HepG2 (cell line): ENCODE results near the gene CAMTA2. TPM values are rescaled to one million over a fixed set of nuclear protein-coding genes. Genes with fewer than 3 reads are reported as not detected.

Experiments
- IRX3 ChIP-seq: sonication (generic); formaldehyde crosslinking; IDR thresholded peaks from 2 replicates; pipeline ENCODE4 v1.8.1; 2023; ENCODE audit warnings: mild to moderate bottlenecking, low read depth, missing genetic modification reagents, borderline replicate concordance
- MTA3 ChIP-seq: sonication (generic); formaldehyde crosslinking; IDR thresholded peaks from 2 replicates; pipeline ENCODE4 v1.4.0; 2020; ENCODE audit warnings: missing genetic modification reagents
- POLR2G ChIP-seq: fragments of 200-400 bp; formaldehyde crosslinking; IDR thresholded peaks from 2 replicates; pipeline ENCODE4 v1.6.1; 2018; ENCODE audit warnings: mild to moderate bottlenecking, low read depth, low read length, moderate library complexity
- TP53 ChIP-seq: sonication (generic); formaldehyde crosslinking; conservative IDR thresholded peaks from 2 replicates; pipeline ENCODE4 v1.4.0; 2020; ENCODE audit warnings: missing genetic modification reagents
- ZMYM3 ChIP-seq: sonication (generic); formaldehyde crosslinking; IDR thresholded peaks from 2 replicates; pipeline ENCODE4 v1.5.1; 2020; ENCODE audit warnings: mild to moderate bottlenecking, missing genetic modification reagents
- ZNF160 ChIP-seq: sonication (generic); formaldehyde crosslinking; IDR thresholded peaks from 2 replicates; pipeline ENCODE4 v1.8.0; 2022; ENCODE audit warnings: mild to moderate bottlenecking, inconsistent platforms, missing genetic modification reagents
- ZNF432 ChIP-seq: sonication (generic); formaldehyde crosslinking; IDR thresholded peaks from 2 replicates; pipeline ENCODE4 v1.5.0; 2020; ENCODE audit warnings: missing genetic modification reagents, mild to moderate bottlenecking, borderline replicate concordance
- ZNF484 ChIP-seq: sonication (generic); formaldehyde crosslinking; IDR thresholded peaks from 2 replicates; pipeline ENCODE4 v1.5.1; 2020; ENCODE audit warnings: mild to moderate bottlenecking, low read depth, missing genetic modification reagents, borderline replicate concordance
- ZNF891 ChIP-seq: sonication (generic); formaldehyde crosslinking; IDR thresholded peaks from 2 replicates; pipeline ENCODE4 v1.5.0; 2020; ENCODE audit warnings: mild to moderate bottlenecking, missing genetic modification reagents
- polyA plus RNA-seq, 8 experiments: library from polyadenylated mRNA; depleted of rRNA in 3 of 8; stranded (reverse) in 7 of 8; unstranded in 1 of 8; fragments of >200 nt; fragmentation: Illumina TruSeq in 4 of 8; extraction: Trizol in 4 of 8; gene quantifications; 2 replicates each; pipeline versions ENCODE4 v1.2.1 to v1.2.3, GENCODE V29; 2011 to 2016; ENCODE audit warnings: low read depth in 4 of 8, missing spikeins in 1 of 8, mixed read lengths in 1 of 8; ENCODE audit not compliant: insufficient read depth in 1 of 8
- total RNA-seq, 5 experiments: library from RNA; depleted of rRNA; stranded (reverse); fragments of >200 nt; fragmentation: Illumina TruSeq; extraction: Trizol; gene quantifications; 2 replicates each; pipeline ENCODE4 v1.2.3, GENCODE V29; 2016; ENCODE audit warnings: low read depth in 1 of 5
- TF ChIP-seq, protein P1 (sequence below): sonication (generic); formaldehyde crosslinking; IDR thresholded peaks from 2 replicates; pipeline ENCODE4 v1.4.0; 2020; ENCODE audit warnings: low read depth, missing genetic modification reagents
- TF ChIP-seq, protein P2 (sequence below): sonication (generic); formaldehyde crosslinking; IDR thresholded peaks from 2 replicates; pipeline ENCODE4 v1.8.1; 2023; ENCODE audit warnings: missing genetic modification reagents, mild to moderate bottlenecking, borderline replicate concordance
- TF ChIP-seq, protein P3 (sequence below): sonication (generic); formaldehyde crosslinking; IDR thresholded peaks from 2 replicates; pipeline ENCODE4 v1.4.0; 2020; ENCODE audit warnings: missing genetic modification reagents
- TF ChIP-seq, protein P4 (sequence below): sonication (generic); formaldehyde crosslinking; IDR thresholded peaks from 2 replicates; pipeline ENCODE4 v1.5.1; 2020; ENCODE audit warnings: mild to moderate bottlenecking, missing genetic modification reagents
- TF ChIP-seq, protein P5 (sequence below): IDR thresholded peaks from 2 replicates; pipeline ENCODE4 v1.6.1; 2016; ENCODE audit warnings: low read depth, missing genetic modification reagents, missing compliant biosample characterization

The CAMTA2 gene
- total and polyA plus RNA-seq, 2 of the 13 experiments (the other 11 are each of a cell fraction or from before 2014, with no cell fraction given): 4.1 to 7.1 TPM

DNA sequence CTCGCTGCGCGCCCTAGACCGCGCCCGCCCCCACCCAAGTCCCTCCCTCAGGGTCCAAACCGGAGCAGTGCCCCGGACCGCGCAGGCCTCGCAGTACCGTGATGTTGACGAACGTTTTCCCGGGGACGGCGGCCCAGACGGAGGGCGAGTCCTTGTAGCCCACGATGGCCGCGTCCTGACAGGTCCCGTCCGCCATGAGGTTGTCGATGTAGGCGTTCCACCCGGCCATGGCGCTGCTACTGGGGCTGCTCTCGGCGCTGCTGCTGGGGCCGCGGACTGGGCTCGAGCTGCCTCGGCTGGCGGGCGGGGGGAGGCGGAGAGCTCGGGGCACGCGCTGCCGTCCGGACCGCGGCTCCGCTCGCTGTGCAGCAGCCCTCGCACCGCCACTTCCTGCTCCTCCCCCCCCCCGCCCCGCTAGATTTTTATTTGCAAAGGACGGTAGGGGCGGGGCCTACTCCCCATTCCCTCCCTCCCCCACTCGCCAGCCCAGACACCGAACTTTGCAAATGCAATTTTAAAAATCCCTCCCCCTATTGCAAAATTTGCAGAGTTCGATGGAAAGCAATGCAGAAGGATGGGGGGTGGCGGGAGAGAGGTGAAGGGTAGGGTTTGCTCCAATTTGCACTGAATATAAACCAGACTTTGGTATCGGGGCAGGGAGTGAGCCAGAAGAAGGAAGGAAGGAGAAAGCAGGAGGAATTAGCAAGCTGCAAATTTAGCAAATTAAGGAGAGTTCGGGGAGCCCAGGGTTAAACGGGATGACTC lies 39.1 kb downstream of the CAMTA2 start, which contains the start of gene PFN1 (continued):
- TF ChIP-seq, protein P1, sequence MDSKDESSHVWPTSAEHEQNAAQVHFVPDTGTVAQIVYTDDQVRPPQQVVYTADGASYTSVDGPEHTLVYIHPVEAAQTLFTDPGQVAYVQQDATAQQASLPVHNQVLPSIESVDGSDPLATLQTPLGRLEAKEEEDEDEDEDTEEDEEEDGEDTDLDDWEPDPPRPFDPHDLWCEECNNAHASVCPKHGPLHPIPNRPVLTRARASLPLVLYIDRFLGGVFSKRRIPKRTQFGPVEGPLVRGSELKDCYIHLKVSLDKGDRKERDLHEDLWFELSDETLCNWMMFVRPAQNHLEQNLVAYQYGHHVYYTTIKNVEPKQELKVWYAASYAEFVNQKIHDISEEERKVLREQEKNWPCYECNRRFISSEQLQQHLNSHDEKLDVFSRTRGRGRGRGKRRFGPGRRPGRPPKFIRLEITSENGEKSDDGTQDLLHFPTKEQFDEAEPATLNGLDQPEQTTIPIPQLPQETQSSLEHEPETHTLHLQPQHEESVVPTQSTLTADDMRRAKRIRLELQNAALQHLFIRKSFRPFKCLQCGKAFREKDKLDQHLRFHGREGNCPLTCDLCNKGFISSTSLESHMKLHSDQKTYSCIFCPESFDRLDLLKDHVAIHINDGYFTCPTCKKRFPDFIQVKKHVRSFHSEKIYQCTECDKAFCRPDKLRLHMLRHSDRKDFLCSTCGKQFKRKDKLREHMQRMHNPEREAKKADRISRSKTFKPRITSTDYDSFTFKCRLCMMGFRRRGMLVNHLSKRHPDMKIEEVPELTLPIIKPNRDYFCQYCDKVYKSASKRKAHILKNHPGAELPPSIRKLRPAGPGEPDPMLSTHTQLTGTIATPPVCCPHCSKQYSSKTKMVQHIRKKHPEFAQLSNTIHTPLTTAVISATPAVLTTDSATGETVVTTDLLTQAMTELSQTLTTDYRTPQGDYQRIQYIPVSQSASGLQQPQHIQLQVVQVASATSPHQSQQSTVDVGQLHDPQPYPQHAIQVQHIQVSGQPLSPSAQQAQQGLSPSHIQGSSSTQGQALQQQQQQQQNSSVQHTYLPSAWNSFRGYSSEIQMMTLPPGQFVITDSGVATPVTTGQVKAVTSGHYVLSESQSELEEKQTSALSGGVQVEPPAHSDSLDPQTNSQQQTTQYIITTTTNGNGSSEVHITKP: peak; percentile 94
- TF ChIP-seq IRX3: no peak; the same call in 1 of the 2 replicates
- TF ChIP-seq TP53 (CRISPR knock-in tag): no peak
- TF ChIP-seq, protein P2, sequence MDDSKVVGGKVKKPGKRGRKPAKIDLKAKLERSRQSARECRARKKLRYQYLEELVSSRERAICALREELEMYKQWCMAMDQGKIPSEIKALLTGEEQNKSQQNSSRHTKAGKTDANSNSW (CRISPR knock-in tag): no peak
- no peak for TF ChIP-seq ZMYM3 (CRISPR knock-in tag)
- peak; percentile 75; the same call in 1 of the 2 replicates for TF ChIP-seq ZNF891 (CRISPR knock-in tag)
- TF ChIP-seq, protein P3, sequence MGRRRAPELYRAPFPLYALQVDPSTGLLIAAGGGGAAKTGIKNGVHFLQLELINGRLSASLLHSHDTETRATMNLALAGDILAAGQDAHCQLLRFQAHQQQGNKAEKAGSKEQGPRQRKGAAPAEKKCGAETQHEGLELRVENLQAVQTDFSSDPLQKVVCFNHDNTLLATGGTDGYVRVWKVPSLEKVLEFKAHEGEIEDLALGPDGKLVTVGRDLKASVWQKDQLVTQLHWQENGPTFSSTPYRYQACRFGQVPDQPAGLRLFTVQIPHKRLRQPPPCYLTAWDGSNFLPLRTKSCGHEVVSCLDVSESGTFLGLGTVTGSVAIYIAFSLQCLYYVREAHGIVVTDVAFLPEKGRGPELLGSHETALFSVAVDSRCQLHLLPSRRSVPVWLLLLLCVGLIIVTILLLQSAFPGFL: no peak
- TF ChIP-seq ZNF484 (CRISPR knock-in tag): no peak
- TF ChIP-seq MTA3 (CRISPR knock-in tag): no peak
- TF ChIP-seq POLR2G: peak; percentile 91
- TF ChIP-seq ZNF432: no peak
- TF ChIP-seq, protein P4, sequence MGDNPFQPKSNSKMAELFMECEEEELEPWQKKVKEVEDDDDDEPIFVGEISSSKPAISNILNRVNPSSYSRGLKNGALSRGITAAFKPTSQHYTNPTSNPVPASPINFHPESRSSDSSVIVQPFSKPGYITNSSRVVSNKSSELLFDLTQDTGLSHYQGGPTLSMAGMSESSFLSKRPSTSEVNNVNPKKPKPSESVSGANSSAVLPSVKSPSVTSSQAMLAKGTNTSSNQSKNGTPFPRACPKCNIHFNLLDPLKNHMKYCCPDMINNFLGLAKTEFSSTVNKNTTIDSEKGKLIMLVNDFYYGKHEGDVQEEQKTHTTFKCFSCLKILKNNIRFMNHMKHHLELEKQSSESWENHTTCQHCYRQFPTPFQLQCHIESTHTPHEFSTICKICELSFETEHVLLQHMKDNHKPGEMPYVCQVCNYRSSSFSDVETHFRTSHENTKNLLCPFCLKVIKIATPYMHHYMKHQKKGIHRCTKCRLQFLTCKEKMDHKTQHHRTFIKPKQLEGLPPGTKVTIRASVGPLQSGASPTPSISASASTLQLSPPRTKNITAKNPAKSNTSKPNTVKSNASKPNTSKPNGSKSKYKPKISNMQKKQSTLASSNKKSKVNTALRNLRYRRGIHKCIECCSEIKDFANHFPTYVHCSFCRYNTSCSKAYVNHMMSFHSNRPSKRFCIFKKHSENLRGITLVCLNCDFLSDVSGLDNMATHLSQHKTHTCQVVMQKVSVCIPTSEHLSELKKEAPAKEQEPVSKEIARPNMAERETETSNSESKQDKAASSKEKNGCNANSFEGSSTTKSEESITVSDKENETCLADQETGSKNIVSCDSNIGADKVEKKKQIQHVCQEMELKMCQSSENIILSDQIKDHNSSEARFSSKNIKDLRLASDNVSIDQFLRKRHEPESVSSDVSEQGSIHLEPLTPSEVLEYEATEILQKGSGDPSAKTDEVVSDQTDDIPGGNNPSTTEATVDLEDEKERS (CRISPR knock-in tag): no peak
- TF ChIP-seq, protein P5, sequence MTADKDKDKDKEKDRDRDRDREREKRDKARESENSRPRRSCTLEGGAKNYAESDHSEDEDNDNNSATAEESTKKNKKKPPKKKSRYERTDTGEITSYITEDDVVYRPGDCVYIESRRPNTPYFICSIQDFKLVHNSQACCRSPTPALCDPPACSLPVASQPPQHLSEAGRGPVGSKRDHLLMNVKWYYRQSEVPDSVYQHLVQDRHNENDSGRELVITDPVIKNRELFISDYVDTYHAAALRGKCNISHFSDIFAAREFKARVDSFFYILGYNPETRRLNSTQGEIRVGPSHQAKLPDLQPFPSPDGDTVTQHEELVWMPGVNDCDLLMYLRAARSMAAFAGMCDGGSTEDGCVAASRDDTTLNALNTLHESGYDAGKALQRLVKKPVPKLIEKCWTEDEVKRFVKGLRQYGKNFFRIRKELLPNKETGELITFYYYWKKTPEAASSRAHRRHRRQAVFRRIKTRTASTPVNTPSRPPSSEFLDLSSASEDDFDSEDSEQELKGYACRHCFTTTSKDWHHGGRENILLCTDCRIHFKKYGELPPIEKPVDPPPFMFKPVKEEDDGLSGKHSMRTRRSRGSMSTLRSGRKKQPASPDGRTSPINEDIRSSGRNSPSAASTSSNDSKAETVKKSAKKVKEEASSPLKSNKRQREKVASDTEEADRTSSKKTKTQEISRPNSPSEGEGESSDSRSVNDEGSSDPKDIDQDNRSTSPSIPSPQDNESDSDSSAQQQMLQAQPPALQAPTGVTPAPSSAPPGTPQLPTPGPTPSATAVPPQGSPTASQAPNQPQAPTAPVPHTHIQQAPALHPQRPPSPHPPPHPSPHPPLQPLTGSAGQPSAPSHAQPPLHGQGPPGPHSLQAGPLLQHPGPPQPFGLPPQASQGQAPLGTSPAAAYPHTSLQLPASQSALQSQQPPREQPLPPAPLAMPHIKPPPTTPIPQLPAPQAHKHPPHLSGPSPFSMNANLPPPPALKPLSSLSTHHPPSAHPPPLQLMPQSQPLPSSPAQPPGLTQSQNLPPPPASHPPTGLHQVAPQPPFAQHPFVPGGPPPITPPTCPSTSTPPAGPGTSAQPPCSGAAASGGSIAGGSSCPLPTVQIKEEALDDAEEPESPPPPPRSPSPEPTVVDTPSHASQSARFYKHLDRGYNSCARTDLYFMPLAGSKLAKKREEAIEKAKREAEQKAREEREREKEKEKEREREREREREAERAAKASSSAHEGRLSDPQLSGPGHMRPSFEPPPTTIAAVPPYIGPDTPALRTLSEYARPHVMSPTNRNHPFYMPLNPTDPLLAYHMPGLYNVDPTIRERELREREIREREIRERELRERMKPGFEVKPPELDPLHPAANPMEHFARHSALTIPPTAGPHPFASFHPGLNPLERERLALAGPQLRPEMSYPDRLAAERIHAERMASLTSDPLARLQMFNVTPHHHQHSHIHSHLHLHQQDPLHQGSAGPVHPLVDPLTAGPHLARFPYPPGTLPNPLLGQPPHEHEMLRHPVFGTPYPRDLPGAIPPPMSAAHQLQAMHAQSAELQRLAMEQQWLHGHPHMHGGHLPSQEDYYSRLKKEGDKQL (CRISPR knock-in tag): no peak
- TF ChIP-seq ZNF160 (CRISPR knock-in tag): peak; percentile 27; the same call in 1 of the 2 replicates
